HepG2 (cell line): ENCODE measurements around the gene EIF4ENIF1.

Experiments
- JDP2 ChIP-seq: sonication (generic); formaldehyde crosslinking; IDR thresholded peaks from 2 replicates; pipeline ENCODE4 v1.8.1; 2022; ENCODE audit warnings: missing genetic modification reagents, borderline replicate concordance
- KLF11 ChIP-seq: IDR thresholded peaks from 2 replicates; pipeline ENCODE4 v1.6.1; 2016; ENCODE audit warnings: missing compliant biosample characterization
- NFIC ChIP-seq: IDR thresholded peaks from 2 replicates; pipeline ENCODE4 v1.6.1; 2012; ENCODE audit warnings: mild to moderate bottlenecking, low read length, inconsistent platforms
- POLR2A ChIP-seq, 2 experiments: IDR thresholded peaks; 2 replicates each; pipeline ENCODE4 v1.6.1; 2011; ENCODE audit warnings: low read depth in 2 of 2, low read length in 2 of 2, mild to moderate bottlenecking in 1 of 2, moderate library complexity in 1 of 2; ENCODE audit not compliant: insufficient read depth in 1 of 2
- SAP130 ChIP-seq: IDR thresholded peaks from 2 replicates; pipeline ENCODE4 v1.6.1; 2016; ENCODE audit warnings: low read depth
- TF ChIP-seq, protein P1 (sequence below): sonication (generic); formaldehyde crosslinking; IDR thresholded peaks from 2 replicates; pipeline ENCODE4 v1.9.0; 2021; ENCODE audit warnings: missing genetic modification reagents, borderline replicate concordance
- TF ChIP-seq, protein P2 (sequence below): IDR thresholded peaks from 2 replicates; pipeline ENCODE4 v1.6.1; 2012; ENCODE audit warnings: low read length, improper control_type of control experiment

DNA sequence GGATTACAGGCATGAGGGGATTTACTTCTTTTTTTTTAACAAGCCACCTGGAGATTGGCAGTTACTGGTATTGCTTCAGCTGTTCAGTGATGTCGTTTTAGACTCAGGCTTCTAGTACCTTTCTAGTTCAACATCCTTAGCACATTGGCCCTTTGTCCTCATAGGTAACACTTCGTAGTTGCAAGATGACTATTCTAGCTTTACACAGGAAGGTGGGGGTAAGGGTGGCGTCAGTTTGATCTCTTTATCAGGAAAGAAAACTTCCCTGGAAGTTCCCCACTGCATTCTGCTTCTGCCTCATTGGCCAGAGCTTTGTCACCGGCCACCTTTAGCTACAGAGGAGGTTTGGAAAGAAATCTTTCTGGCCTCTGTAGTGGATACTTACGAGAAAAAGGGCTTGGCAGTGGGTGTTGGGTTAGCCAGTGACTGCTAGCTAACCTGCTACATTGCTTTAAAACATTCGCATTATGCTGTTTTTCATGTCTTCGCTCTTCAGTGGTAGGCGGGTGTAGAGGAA, 47.4 kb upstream of the EIF4ENIF1 start:
- TF ChIP-seq, protein P1, sequence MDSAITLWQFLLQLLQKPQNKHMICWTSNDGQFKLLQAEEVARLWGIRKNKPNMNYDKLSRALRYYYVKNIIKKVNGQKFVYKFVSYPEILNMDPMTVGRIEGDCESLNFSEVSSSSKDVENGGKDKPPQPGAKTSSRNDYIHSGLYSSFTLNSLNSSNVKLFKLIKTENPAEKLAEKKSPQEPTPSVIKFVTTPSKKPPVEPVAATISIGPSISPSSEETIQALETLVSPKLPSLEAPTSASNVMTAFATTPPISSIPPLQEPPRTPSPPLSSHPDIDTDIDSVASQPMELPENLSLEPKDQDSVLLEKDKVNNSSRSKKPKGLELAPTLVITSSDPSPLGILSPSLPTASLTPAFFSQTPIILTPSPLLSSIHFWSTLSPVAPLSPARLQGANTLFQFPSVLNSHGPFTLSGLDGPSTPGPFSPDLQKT (CRISPR knock-in tag): no peak
- no peak for TF ChIP-seq SAP130 (CRISPR knock-in tag)
- TF ChIP-seq KLF11 (CRISPR knock-in tag): no peak
- no peak for TF ChIP-seq POLR2A (IDR thresholded peaks at IDR 0.05; ENCODE audit: insufficient read depth in 1 of 2, low read depth in 2 of 2, low read length in 2 of 2)
- TF ChIP-seq, protein P2, sequence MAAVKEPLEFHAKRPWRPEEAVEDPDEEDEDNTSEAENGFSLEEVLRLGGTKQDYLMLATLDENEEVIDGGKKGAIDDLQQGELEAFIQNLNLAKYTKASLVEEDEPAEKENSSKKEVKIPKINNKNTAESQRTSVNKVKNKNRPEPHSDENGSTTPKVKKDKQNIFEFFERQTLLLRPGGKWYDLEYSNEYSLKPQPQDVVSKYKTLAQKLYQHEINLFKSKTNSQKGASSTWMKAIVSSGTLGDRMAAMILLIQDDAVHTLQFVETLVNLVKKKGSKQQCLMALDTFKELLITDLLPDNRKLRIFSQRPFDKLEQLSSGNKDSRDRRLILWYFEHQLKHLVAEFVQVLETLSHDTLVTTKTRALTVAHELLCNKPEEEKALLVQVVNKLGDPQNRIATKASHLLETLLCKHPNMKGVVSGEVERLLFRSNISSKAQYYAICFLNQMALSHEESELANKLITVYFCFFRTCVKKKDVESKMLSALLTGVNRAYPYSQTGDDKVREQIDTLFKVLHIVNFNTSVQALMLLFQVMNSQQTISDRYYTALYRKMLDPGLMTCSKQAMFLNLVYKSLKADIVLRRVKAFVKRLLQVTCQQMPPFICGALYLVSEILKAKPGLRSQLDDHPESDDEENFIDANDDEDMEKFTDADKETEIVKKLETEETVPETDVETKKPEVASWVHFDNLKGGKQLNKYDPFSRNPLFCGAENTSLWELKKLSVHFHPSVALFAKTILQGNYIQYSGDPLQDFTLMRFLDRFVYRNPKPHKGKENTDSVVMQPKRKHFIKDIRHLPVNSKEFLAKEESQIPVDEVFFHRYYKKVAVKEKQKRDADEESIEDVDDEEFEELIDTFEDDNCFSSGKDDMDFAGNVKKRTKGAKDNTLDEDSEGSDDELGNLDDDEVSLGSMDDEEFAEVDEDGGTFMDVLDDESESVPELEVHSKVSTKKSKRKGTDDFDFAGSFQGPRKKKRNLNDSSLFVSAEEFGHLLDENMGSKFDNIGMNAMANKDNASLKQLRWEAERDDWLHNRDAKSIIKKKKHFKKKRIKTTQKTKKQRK: no peak
- TF ChIP-seq JDP2 (CRISPR knock-in tag): no peak
- no peak for TF ChIP-seq NFIC
